ENCODE measurements around the gene KNOP1.

DNA sequence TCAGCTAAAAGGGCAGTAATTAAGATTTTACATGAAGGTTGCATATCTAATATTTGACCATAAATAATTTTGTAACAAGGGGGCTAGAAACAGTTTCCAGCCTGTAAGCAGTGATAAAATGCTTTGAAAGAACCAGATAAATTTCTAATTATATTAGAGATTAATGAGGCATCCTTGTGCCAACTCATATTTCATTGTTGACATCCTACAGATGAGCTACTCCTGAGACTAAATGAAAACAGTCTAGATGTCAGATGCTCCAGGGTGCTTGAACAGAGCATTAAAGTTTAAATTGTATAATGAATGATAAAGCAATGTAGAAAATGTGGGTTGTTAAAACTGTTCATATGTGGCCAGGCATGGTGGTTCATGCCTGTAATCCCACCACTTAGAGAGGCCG, 23.3 kb upstream of the KNOP1 start:
- TF ChIP-seq, protein P1, sequence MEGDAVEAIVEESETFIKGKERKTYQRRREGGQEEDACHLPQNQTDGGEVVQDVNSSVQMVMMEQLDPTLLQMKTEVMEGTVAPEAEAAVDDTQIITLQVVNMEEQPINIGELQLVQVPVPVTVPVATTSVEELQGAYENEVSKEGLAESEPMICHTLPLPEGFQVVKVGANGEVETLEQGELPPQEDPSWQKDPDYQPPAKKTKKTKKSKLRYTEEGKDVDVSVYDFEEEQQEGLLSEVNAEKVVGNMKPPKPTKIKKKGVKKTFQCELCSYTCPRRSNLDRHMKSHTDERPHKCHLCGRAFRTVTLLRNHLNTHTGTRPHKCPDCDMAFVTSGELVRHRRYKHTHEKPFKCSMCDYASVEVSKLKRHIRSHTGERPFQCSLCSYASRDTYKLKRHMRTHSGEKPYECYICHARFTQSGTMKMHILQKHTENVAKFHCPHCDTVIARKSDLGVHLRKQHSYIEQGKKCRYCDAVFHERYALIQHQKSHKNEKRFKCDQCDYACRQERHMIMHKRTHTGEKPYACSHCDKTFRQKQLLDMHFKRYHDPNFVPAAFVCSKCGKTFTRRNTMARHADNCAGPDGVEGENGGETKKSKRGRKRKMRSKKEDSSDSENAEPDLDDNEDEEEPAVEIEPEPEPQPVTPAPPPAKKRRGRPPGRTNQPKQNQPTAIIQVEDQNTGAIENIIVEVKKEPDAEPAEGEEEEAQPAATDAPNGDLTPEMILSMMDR (IDR thresholded peaks at IDR 0.05): no peak
- no peak for TF ChIP-seq POLR2A (IDR thresholded peaks at IDR 0.05)
